ENCODE results near the gene KATNB1.

Gene KATNB1

DNA sequence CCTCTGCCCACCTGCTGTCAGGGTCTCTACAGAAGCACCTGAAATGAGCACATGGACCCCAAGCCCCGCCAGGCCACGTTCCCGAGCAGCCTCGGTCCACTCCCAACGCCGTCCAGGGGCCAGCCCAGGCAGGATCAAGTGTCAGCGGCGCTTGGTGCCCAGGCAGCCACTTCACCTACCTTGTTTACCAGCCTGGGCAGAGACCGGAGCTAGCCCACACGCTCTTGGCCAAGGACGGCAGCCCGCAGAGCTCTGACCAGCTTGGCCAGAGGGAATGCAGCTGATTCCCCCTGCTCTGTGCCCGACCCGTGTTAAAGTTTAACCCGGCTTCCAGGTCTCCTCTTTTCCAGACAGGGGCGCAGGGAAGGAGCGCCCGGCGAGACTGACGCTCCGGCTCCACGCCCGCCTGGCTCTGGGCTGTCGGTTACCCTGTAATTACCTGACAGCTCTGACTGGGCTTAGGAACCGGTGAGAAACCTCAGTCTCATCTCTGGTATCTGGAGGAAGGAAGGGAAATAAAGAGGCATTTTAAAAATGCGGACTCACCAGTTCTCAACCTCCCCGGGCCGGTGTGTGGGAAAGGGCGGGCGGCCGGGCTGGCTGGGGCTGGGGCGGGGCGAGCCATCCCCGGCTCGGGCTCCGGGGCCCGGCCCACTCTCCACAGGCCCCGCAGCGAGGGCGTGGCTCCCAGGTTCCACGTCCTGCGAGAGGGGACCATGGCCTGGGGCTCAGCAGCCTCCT is 62.1 kb downstream of the KATNB1 start:
- DNase-seq: no peak

DNA sequence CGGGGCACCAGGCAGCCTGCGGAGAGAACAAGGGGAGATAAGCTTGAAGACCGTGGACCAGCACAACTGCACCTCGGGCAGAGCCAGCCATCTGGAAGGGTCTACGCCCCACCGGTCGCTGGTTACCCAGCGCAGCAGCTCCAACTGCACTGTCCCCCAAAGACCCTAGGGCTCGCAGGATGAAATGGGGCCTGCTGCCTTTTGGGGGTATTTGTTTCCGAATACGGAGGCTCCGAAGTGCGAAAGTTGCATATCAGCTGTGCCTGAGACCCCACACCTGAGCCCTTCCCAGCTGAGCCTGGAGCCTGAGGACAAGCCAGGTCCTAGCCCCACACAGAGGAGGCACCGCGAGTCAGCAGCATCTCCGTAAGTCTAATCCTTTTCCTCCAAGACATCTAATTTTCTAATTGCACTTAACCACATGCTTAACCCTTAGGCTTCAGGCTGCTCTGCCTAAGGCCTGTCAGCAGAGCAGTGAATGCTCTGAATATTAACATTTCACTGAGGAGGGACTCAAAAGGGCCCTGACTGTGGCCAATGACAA is 62.8 kb downstream of the KATNB1 start:
- no peak for DNase-seq

DNA sequence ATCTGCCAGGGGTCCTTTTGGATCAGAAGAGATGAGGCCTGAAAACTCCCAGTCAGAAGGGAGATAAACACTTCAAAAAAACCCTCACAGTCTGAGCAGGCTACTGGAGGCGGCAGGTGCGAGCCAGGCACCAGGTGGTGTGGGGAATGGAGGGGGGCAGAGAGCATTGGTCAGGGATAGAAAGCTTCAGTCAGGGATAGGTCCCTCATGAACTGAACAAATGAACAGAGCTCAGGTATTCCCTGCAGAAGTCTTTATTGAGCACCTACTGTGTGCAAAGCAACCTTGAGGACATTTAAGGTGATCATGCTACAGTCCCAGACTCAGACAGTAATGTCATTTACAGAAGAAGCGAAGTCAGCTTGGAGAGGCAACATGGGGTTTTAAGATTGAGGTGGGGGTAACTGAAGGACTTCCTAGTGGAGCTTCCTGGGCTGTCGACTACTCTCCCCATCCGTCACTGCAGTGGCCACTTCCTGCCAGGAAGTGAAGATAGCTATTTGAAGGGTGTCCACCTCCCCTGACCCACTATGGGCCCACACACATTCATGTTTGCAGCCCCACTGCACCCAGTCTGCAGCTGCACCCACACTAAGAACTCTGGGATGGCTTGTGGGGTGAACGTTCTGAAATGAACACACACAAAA is 63.5 kb downstream of the KATNB1 start:
- DNase-seq: peak; percentile 17

DNA sequence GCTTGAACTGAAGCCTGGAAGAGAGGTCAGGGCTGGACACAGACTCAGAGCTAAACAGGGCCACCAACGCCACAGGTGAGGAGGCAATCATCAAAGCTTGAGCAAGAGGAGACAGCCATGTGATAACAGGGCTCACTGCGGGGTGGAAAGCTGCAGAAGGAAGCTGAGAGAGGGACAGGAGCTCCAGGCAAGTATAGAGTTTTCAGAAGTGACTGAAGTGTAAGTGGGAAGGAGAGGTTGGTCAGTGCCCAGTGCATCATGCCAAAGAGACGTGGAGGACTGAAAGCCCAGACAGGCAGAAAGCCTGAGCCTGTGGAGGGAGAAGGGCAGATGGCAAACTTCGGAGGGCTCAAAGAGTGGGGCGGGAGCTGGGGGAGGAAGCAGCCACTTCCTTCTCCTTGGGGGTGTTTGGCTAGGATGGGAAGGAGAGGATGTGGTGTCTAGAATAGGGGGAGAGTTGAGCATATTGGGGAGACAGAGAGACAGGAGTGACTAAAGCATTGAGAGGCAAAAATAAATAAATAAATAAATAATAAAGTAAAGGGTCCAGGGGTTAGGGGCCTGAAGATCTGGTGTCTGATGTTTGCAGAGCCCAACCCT is 64.1 kb downstream of the KATNB1 start:
- no peak for DNase-seq

DNA sequence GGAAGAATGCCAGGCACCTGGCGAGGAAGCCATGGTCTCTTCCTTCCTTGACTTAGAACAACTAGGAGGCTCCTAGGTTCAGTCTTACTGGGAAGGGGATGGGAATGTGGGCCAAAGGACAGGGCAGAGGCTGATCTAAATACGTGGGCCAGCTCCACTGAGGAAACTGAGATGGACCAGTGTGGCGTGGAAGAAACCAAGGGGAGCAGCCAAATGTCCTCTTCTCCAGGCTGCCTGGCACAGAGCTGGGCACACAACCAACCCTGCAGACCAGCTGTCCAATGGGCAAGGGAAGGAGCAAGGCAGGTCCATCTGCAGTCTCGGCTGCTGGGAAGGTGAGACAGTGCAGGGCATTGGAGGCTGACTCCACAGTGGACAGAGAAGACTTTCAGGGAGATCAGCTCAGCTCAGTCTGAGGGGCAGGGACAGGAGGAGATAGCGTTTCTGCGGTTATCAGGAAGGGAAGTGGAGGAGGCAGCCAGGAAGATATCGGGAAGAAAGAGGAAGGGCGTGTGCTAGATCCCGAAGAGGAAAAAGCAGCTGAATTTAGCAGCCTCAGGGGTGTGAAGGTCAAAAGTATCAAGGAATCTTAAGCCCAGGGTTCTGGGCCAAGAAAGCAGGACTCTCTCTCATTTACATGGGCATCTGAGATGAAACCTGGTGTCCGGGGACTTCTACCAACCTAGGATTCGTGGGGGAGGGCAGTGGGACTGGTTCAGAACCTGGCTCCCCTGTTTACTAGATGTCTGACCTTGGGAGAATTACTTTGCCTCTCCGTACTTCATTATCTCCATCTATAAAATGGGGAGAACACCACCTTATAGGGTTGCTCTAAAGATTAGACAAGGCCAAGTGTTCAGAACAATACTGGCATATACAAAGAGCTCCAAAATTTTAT is 64.9 kb downstream of the KATNB1 start:
- no peak for DNase-seq

DNA sequence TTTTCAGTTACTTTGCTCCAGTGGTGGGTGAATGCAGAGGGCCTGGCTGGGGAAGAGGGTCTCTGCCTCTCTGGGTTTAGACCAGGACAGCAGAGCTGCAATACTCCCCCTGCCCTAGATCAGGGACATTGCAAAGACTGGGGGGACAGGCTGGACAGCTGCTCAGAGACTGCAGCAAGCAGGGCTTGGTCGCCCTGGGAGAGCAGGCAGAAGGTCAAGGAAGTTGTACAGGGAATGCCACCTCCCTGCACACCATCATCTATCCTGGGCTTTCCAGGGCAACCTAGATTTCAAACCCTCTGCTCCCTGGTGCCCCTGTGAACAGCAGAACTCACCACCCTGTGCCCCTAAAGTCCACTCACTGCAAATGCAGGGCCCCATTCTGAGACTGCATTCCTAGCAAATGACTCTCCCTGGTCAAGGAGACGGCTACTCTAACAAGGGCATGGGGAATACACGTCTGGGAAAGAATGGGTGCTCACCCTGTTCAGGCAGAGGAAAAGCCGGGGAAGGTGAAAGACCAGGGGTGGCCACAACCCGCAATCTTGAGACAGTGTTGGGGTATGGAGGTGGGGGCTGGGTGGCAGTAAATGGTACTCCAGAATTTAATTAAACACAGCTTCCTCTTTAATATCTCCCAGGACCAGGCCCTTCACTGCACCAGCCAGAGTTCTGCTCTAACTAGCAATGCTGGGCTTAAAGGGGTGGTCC is 65.7 kb downstream of the KATNB1 start:
- no peak for DNase-seq

DNA sequence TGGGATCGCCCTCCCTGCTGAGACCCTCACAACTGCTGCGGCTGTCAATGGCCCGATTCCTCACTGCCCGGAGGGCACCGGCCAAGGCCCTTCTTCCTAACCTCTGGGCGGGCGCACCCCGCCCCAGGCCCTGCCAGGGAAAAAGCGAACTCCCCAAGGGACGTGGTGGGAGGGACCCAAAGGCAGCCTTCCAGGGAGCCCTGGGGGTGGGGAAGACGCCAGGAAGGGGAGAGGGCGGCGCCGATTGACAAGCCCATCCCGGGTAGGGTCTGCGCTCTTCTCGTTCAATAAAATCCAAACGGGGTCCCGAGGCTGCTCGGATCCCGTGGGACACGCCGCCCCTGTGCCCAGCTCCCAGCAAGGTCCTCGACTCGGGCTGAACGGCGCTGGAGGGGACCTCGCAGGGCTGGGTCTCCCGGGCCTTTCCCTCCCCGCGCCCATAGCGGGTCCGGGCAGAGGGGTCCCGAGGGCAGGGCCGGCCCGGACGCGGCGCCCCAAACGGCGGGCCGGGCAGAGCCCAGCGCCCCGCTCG is 66.3 kb downstream of the KATNB1 start:
- no peak for DNase-seq

DNA sequence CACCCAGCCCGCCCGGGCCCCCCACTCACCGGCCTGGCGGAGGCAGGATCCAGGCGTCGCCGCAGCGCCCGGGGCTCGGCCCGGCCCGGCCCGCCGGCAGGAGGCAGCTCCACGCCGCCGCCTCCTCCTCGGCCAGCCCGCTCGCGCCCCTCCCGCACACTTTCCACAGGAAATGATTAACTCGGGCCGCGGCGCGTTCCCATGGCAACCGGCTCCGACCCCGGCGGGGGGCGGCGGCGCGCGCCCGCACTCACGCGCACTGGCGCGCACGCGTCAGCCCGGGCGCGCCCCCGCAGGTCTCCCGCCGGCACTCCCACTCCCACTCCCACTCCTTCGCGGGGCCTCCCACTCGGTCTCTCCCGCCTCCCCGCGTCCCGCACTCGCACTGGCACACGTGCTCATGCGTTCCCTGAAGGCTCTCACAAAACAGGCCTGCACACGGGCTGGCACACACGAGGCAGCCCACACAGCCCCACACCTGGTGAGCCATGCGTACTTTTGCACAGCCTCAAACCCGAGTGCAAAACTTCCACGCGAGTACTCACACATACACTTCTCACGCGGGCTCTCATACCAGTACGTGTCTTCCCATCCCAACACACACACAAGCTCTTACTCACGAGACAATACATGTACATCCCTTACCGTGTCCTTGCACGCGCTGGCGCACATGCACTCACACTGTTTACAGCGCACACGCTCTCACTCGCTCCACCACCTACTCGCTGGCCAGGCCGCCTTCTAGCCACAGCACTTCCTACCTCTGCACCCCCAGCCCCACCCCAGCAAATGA is 67.0 kb downstream of the KATNB1 start, which contains the start of gene KIFC3:
TSS of gene KIFC3 (minus strand) at position 151 of the 793 bp plus-strand sequence. CDS start 4,248 bp downstream, outside the sequence.
- DNase-seq: no peak

DNA sequence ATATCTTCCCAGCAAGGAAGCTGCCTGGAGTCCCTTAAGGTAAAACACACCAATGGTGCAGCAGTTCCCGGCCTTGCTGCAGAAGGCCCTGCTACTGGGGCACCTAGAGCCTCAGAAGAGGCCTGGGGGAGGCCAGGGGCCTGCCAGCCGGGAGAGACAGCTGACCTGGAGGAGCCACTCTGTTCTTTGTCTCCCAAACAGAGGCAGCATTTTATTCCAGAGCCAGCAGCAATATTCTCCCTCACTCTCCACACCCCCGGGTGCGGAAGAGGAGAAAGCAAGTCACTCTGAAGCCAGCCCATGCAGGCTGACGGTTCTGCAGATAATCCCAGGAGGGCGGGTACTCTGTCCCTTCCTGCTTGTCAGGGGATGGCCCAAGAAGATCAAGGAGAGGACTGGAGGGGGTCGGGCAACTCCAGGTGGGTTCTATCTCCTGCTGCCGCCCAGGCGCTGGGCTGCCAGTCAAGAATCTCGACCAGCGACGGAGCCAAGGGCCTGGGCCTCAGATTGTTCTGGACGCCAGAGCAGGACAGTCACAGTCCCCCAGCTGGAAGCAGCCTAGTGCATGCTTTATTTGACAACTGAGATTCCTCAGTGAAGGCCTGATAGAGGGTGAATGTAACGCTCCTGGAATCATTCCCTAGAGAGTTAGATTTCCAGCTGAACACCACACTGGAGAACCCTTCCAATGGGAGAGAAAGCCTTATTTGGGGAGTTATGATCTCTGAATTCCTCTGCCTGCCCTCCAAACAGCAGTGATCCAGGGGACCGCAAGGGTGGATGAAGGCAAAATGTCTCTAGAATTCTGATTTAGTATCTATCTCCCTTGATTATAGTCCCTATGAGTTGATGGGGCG is 67.8 kb downstream of the KATNB1 start:
- no peak for DNase-seq

DNA sequence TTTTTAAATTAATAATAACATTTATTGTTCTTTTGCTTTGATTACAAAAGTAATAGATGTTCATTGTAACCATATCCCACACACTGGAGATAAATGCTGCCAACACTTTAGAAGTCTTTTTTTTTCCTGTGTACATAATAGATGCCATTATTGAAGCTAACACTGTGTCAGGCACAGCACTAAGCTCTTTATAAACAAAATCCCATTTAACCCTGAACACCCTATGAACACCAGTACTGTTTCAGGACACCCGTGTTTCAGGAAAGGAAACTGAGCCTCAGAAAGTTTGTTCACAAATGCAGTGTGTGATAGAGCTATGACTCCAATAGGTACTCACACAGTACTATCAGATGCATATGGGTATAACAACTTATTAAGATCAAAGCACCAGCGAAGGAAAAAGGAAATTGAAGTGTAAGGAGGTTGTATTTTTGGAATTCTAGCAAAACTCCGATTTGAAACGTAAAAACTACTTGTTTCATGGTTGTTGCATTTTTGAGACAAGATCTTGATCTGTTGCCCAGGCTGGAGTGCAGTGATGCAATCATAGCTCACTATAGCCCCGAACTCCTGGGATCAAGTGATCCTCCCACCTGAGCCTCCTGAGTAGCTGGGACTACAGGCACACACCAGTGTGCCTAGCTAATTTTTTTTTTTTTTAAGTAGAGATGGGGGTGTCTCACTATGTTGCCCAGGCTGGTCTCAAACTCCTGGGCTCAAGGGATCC is 68.7 kb downstream of the KATNB1 start:
- DNase-seq: no peak

DNA sequence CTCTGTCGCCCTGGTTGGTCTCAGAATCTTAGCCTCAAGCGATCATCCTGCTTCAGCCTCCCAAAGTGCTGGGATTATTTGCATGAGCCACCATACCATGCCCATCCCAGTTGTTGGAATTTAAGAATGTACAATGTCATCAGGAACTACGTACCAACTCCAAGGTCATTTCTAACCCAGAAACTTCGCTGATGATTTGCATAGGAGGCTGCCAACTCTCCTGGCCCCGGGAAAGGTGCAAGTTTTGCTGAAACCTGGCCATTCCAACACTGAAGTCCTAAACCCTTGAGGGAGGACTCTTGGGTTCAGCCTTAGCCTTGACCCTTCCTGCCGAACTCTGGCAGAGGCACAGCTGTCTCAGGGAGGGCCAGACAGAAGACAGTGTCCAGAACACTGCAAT is 69.6 kb downstream of the KATNB1 start:
- no peak for DNase-seq
